PFSK-1 (cell line): ENCODE results near the gene JADE2.

ENCODE experiments used
- FOXP2 ChIP-seq: optimal IDR thresholded peaks from 2 replicates; pipeline ENCODE3; 2011; ENCODE audit warnings: borderline replicate concordance, control low read depth, inconsistent platforms; ENCODE audit not compliant: insufficient read depth; ENCODE audit errors: extremely low read length, extremely low read depth
- POLR2AphosphoS5 ChIP-seq: IDR thresholded peaks from 2 replicates; pipeline ENCODE4 v1.6.1; 2012; ENCODE audit warnings: low read depth, mild to moderate bottlenecking, control low read depth, low read length, moderate library complexity
- REST ChIP-seq, 2 experiments: IDR thresholded peaks; 2 replicates each; pipeline versions ENCODE4 v1.6.1 to v1.8.0; 2011 to 2012; ENCODE audit warnings: low read depth in 2 of 2, low read length in 2 of 2, control low read depth in 1 of 2, inconsistent platforms in 1 of 2, mild to moderate bottlenecking in 1 of 2, moderate library complexity in 1 of 2; ENCODE audit not compliant: insufficient read depth in 1 of 2
- SIN3A ChIP-seq: IDR thresholded peaks from 2 replicates; pipeline ENCODE4 v1.6.1; 2012; ENCODE audit warnings: mild to moderate bottlenecking, low read length, moderate library complexity, borderline replicate concordance; ENCODE audit not compliant: insufficient read depth

- no peak for TF ChIP-seq POLR2AphosphoS5
- TF ChIP-seq FOXP2: no peak
- no peak for TF ChIP-seq REST (IDR thresholded peaks at IDR 0.05; ENCODE audit: insufficient read depth in 1 of 2, low read depth in 2 of 2, low read length in 2 of 2)
- TF ChIP-seq SIN3A: no peak
Measured at GRCh38 chr5:134626369-134627014, 101.0 kb downstream of the JADE2 start.
